AG04449 (cell line): Measurements from ENCODE around the gene RBM12.

Source experiments
- CTCF ChIA-PET: fragments of 350-600 bp; formaldehyde crosslinking; extraction: SDS; loops from one replicate; lab custom pipeline; 2021; ENCODE audit warnings: antibody characterized with exemption; lab: Yijun Ruan, JAX
- POLR2A ChIA-PET: fragments of 400-600, 350-600 bp; formaldehyde crosslinking; extraction: SDS; loops from one replicate; lab custom pipeline; 2020; ENCODE audit warnings: antibody characterized with exemption, inconsistent platforms; lab: Yijun Ruan, JAX
- DNase-seq: peaks from one replicate; pipeline ENCODE4 v3.0.0-alpha.2; 2010; ENCODE audit warnings: low read depth, low spot score
- H3K4me3 ChIP-seq: 2 replicates; pipeline ENCODE4 v1.5.1; 2011; ENCODE audit warnings: low read depth, mild to moderate bottlenecking, control low read depth, low read length
- CTCF ChIP-seq: IDR thresholded peaks from one replicate; pipeline ENCODE4 v1.5.1; 2011; ENCODE audit warnings: mild to moderate bottlenecking, moderate library complexity, low read length, control low read depth, inconsistent platforms; ENCODE audit not compliant: insufficient read depth; ENCODE audit errors: missing control alignments

RBM12 gene

DNA sequence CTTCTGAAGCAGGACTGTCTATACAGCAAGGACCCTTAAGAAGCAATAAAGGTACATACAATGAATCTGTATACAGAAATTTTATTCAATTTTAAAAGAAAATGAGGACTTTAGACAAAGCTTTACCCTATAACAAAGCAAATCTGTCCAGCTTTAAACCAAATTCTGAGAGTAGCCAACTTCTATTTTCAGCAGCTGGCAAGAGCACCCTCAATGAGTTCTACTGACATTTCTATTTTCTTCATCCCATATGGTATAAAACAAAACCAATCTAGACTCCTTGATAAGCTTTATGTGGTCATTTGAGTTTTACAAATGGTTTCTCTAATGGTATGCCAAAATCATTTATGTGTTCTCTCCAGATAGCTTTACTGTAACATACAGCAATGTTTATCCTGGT is 12.7 kb downstream of the RBM12 start:
- CTCF ChIA-PET, result interaction anchor here (1.4 kb wide), 1 partner anchor 12 kb away, joined by 4 read pairs; no protein-coding TSS in a partner anchor
- POLR2A ChIA-PET, result no interaction called here
- no peak for DNase-seq
- no peak for TF ChIP-seq CTCF
- no peak overlapping the region for H3K4me3 ChIP-seq

- CTCF ChIA-PET, result no interaction called here
- DNase-seq, result no peak
- no peak for TF ChIP-seq CTCF
- POLR2A ChIA-PET, result no interaction called here
- H3K4me3 ChIP-seq, result no peak overlapping the region
Measured at GRCh38 chr20:35650632-35651031, 14.1 kb downstream of the RBM12 start.

DNA sequence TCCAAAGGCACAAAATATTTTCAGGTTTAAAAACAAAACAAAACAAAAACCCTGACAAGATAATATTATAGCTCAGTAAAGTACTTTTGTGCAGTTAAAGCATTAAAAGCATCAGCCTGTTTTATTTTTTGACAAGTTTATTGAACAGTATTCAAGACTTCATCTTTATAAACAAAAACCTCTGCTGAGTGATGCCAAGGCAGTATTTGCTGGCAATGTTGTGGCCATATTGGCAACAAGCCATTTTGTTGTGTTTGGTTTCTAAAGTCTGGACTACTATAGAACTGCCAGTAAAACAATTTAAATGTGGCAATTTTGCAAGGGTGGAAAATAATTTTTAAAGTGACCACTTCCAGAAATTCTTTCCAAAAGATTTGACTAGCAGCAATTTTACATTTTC is 15.9 kb downstream of the RBM12 start:
- DNase-seq, result no peak
- no peak overlapping the region for H3K4me3 ChIP-seq
- POLR2A ChIA-PET, result interaction anchor here (1.3 kb wide), 1 partner anchor 10 kb away, joined by 4 read pairs; no protein-coding TSS in a partner anchor
- TF ChIP-seq CTCF, result no peak
- CTCF ChIA-PET, result no interaction called here

GRCh38 chr20:35644806-35645205 is 19.9 kb downstream of the RBM12 start:
- no peak overlapping the region for H3K4me3 ChIP-seq
- CTCF ChIA-PET, result interaction anchor here (1.4 kb wide), 1 partner anchor 8 kb away, joined by 4 read pairs; no protein-coding TSS in a partner anchor
- DNase-seq, result no peak
- TF ChIP-seq CTCF, result no peak
- POLR2A ChIA-PET, result no interaction called here

DNA sequence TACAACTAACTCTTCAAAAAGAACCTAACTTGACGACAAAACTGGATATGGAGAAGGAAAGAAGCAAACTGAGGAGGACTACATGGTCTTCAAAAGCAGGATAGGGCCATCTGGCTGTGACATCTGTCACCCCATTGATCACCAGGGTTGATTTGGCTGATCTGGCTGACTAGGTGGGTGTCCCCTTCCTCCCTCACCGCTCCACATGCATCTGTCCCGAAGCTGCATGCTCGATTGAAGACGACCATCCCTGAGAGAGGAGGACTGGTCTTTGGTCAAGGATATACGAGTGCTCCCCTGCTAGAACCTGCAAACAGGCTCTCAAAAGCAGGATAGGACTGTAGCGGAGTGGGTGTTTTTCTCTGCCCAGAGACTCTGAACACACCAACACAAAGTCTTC is 21.7 kb downstream of the RBM12 start:
- no peak overlapping the region for H3K4me3 ChIP-seq
- DNase-seq, result no peak
- CTCF ChIA-PET, result interaction anchor here (1.7 kb wide), 1 partner anchor 25 kb away, joined by 4 read pairs; no protein-coding TSS in a partner anchor
- no peak for TF ChIP-seq CTCF
- POLR2A ChIA-PET, result no interaction called here

DNA sequence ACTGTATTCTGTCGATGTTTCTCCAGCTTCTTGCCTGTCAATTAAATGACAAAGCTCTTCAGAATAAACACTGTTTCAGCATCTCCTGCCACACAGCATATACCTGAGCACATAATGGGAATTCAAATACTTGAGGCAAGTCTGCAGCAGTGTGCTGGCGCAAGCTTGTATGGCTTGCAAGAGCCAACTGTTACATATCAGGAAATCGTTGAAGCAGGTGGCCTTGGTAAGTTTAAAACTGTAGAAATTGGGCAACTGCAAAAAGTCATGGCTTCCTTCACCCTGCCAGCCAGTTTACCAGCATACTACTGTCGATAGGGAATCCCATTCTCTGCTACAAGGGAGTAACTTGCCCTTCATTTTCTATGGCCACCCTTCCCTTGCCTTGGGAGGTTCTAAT is 23.0 kb downstream of the RBM12 start:
- TF ChIP-seq CTCF, result no peak
- H3K4me3 ChIP-seq, result no peak overlapping the region
- ChIA-PET CTCF (interaction anchor here (1.7 kb wide), 1 partner anchor 23 kb away, joined by 4 read pairs; no protein-coding TSS in a partner anchor), POLR2A (no interaction called here)
- DNase-seq, result no peak
